OCI-LY7 (cell line): ENCODE data around the gene SPCS2. TPM values are rescaled to one million over a fixed set of nuclear protein-coding genes. Genes with fewer than 3 reads are reported as not detected.
"Not testable (repeated sequence)": the region's sequence is repeated elsewhere in the genome, so short reads cannot be mapped to it uniquely, and the experiment has no call there.

Source experiments
- BruUV-seq: library from RNA; stranded (reverse); fragments of 400-500 nt; replicated peaks from 2 replicates; lab custom pipeline; 2021; lab: Mats Ljungman, UMichigan
- CTCF ChIA-PET: fragments of 300-600 bp; sonication (Branson Sonifier 250); formaldehyde crosslinking; loops from one replicate; lab custom pipeline; 2022; ENCODE audit warnings: antibody characterized with exemption; ENCODE audit not compliant: unreplicated experiment; lab: Charles Lee
- POLR2A ChIA-PET: fragments of 300-600 bp; sonication (Branson Sonifier 250); formaldehyde crosslinking; loops from one replicate; lab custom pipeline; 2022; ENCODE audit warnings: antibody characterized with exemption; lab: Charles Lee
- DNase-seq: peaks from one replicate; pipeline ENCODE4 v3.0.0-alpha.2; 2015; ENCODE audit warnings: low spot score
- H2AFZ ChIP-seq: fragments of 200-600 bp; sonication (generic), shearing (Covaris generic); 2 replicates; pipeline ENCODE4 v1.6.1; 2014; ENCODE audit warnings: mild to moderate bottlenecking, antibody characterized with exemption, low read length, moderate library complexity
- H3K27ac ChIP-seq: fragments of 200-600 bp; sonication (generic); 2 replicates; pipeline ENCODE4 v1.5.1; 2014; ENCODE audit warnings: mixed run types, low read depth, mild to moderate bottlenecking, moderate library complexity, low read length, inconsistent platforms; ENCODE audit not compliant: poor library complexity, severe bottlenecking
- H3K36me3 ChIP-seq: fragments of 200-600 bp; sonication (generic); 2 replicates; pipeline ENCODE4 v1.6.1; 2014; ENCODE audit warnings: mild to moderate bottlenecking, antibody characterized with exemption, low read length, moderate library complexity, mixed read lengths; ENCODE audit not compliant: insufficient read depth
- H3K4me1 ChIP-seq: fragments of 200-600 bp; sonication (generic); 2 replicates; pipeline ENCODE4 v1.5.1; 2014; ENCODE audit warnings: mild to moderate bottlenecking, low read length; ENCODE audit not compliant: insufficient read depth, poor library complexity, severe bottlenecking
- H3K4me2 ChIP-seq: fragments of 200-600 bp; sonication (generic); 2 replicates; pipeline ENCODE4 v1.6.1; 2014; ENCODE audit warnings: mild to moderate bottlenecking, low read length
- H3K4me3 ChIP-seq: fragments of 200-600 bp; sonication (generic); 2 replicates; pipeline ENCODE4 v1.5.1; 2014; ENCODE audit warnings: mild to moderate bottlenecking, low read depth, low read length; ENCODE audit not compliant: poor library complexity, severe bottlenecking
- H3K79me2 ChIP-seq: fragments of 200-600 bp; sonication (generic); 2 replicates; pipeline ENCODE4 v1.6.1; 2016; ENCODE audit warnings: low read depth, mild to moderate bottlenecking, low read length, moderate library complexity, mixed read lengths; ENCODE audit not compliant: insufficient read depth
- H3K9me2 ChIP-seq: fragments of 200-600 bp; sonication (generic); 2 replicates; pipeline ENCODE4 v1.6.1; 2016; ENCODE audit warnings: mild to moderate bottlenecking, low read length, mixed read lengths; ENCODE audit not compliant: insufficient read depth
- H3K9me3 ChIP-seq: fragments of 200-600 bp; sonication (generic); 2 replicates; pipeline ENCODE4 v1.6.1; 2014; ENCODE audit warnings: mild to moderate bottlenecking, mixed run types, low read length, mixed read lengths
- H4K20me1 ChIP-seq: fragments of 200-600 bp; sonication (generic); 2 replicates; pipeline ENCODE4 v1.6.1; 2014; ENCODE audit warnings: mild to moderate bottlenecking, antibody characterized with exemption, low read length, moderate library complexity, mixed read lengths; ENCODE audit not compliant: insufficient read depth
- CTCF ChIP-seq: fragments of 200-600 bp; sonication (generic); conservative IDR thresholded peaks from 2 replicates; pipeline ENCODE4 v1.5.1; 2014; ENCODE audit warnings: mild to moderate bottlenecking, antibody characterized with exemption, low read length, moderate library complexity, mixed read lengths
- EZH2phosphoT487 ChIP-seq: fragments of 200-600 bp; sonication (generic); IDR thresholded peaks from 2 replicates; pipeline ENCODE4 v1.6.1; 2018; ENCODE audit warnings: low read depth, borderline replicate concordance, mild to moderate bottlenecking, mixed run types, antibody characterized with exemption, low read length, moderate library complexity, mixed read lengths
- intact Hi-C: fragments of 100-400 bp; cut with micrococcal nuclease; formaldehyde crosslinking; loops from one replicate; pipeline ENCODE4 v1.10.0; 2022; ENCODE audit not compliant: unreplicated experiment
- total RNA-seq, 2 experiments: library from RNA; depleted of rRNA in 1 of 2; stranded (reverse); fragments of >200 nt in 1 of 2; shearing (Covaris generic) in 1 of 2; gene quantifications; 2 replicates each; pipeline ENCODE4 v1.2.3, GENCODE V29; 2014 to 2022

SPCS2 gene
- total RNA-seq, 2 experiments from 2014 or later, result 39.6 to 212 TPM

DNA sequence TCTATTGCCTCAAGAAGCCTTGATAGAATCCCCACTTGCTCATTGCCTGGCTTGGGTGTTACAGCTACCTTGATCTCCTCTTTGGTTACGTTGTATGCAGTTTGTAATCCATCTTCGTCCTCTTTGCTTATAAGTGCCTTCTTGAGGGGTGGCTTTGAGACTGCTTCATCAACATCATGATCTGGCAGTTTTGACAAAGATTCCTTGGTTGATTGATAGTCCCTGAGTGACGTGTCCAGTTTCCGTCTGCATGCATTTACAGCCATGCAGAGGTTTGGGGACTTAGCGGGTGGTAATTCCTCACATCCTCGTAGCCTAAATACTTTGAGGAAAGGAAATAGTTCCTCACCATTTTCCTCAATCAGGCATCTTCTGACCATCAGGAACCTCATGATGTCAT lies 62.8 kb downstream of the SPCS2 start:
- Histone ChIP-seq H3K9me3 (no peaks in the 10 kb centered on the region), H4K20me1 (no peaks in the 10 kb centered on the region), H3K4me3 (no peak overlapping the region), H2AFZ (no peak overlapping the region), H3K36me3 (peaks cover 92% of the 10 kb centered on the region), H3K9me2 (no peaks in the 10 kb centered on the region), H3K27ac (no peak overlapping the region), H3K4me1 (no peaks in the 10 kb centered on the region), H3K4me2 (no peak overlapping the region), H3K79me2 (no peaks in the 10 kb centered on the region)
- POLR2A ChIA-PET, result interaction anchor here (1.2 kb wide), 1 partner anchor 10 kb away, joined by 3 read pairs; no protein-coding TSS in a partner anchor
- intact Hi-C loops, result no loop called here
- no TSS peak for BruUV-seq
- TF ChIP-seq CTCF (no peak), EZH2phosphoT487 (no peak)
- DNase-seq, result no peak
- CTCF ChIA-PET, result interaction anchor here (1.7 kb wide), 1 partner anchor 11 kb away, joined by 4 read pairs; no protein-coding TSS in a partner anchor

- no peaks in the 10 kb centered on the region for H3K9me2 ChIP-seq
- no peak overlapping the region for H2AFZ ChIP-seq
- H3K9me3 ChIP-seq, result no peaks in the 10 kb centered on the region
- POLR2A ChIA-PET, result no interaction called here
- no TSS peak for BruUV-seq
- no peaks in the 10 kb centered on the region for H3K79me2 ChIP-seq
- H4K20me1 ChIP-seq, result no peaks in the 10 kb centered on the region
- H3K36me3 ChIP-seq, result peaks cover 80% of the 10 kb centered on the region
- CTCF ChIA-PET, result interaction anchor here (1.7 kb wide), 1 partner anchor 10 kb away, joined by 4 read pairs; no protein-coding TSS in a partner anchor
- TF ChIP-seq EZH2phosphoT487 (no peak), CTCF (no peak)
- H3K4me1 ChIP-seq, result no peaks in the 10 kb centered on the region
- intact Hi-C loops, result no loop called here
- no peak for DNase-seq
- H3K4me2 ChIP-seq, result no peak overlapping the region
- H3K27ac ChIP-seq, result no peak overlapping the region
- H3K4me3 ChIP-seq, result no peak overlapping the region
Observed at GRCh38 chr11:75013051-75013450, 64.0 kb downstream of the SPCS2 start.

DNA sequence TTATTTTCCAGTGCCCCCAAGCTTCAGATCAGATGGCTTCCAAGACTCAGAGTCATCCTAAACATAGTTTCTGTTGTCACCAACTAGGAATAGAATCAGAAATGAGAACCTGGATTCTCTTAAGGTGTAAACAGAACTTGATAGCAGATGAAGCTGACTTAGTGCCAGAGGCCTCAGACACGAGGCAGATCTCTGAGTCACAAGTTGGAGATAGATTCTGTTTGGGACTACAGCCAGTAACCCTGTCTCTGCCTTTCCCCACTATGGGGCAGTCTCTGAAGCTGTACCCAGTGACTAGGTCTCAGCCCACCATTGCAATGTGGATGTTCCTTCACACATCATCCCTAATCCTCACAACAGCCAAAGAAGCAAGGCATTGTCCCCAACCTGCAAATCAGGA lies 65.1 kb downstream of the SPCS2 start:
- H3K27ac ChIP-seq, result no peak overlapping the region
- POLR2A ChIA-PET, result no interaction called here
- no peak for DNase-seq
- intact Hi-C loops, result no loop called here
- no peaks in the 10 kb centered on the region for H4K20me1 ChIP-seq
- H3K36me3 ChIP-seq, result peaks cover 70% of the 10 kb centered on the region
- TF ChIP-seq CTCF, result no peak
- TF ChIP-seq EZH2phosphoT487, result no peak
- no peaks in the 10 kb centered on the region for H3K9me2 ChIP-seq
- no peaks in the 10 kb centered on the region for H3K9me3 ChIP-seq
- H2AFZ ChIP-seq, result no peak overlapping the region
- no peak overlapping the region for H3K4me3 ChIP-seq
- H3K4me2 ChIP-seq, result no peak overlapping the region
- CTCF ChIA-PET, result no interaction called here
- no peaks in the 10 kb centered on the region for H3K4me1 ChIP-seq
- H3K79me2 ChIP-seq, result no peaks in the 10 kb centered on the region
- no TSS peak for BruUV-seq

DNA sequence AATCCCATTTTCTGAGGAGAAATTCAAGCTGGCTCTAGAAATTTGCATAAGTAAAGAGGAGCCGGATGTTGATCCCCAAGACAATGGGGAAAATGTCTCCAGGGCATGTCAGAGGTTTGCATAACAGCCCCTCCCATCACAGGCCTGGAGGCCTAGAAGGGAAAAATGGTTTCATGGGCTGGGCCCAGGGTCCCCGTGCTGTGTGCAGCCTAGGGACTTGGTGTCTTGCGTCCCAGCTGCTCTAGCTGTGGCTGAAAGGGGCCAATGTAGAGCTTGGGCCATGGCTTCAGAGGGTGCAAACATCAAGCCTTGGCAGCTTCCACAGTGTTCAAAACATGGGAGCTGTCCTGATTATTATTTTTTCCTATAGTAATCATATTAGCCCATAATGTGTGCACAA lies 70.1 kb downstream of the SPCS2 start:
- intact Hi-C loops, H3K9me3 ChIP-seq, H3K9me2 ChIP-seq, H3K27ac ChIP-seq, H3K79me2 ChIP-seq, H3K4me2 ChIP-seq, H4K20me1 ChIP-seq, H3K4me3 ChIP-seq, H2AFZ ChIP-seq, CTCF ChIA-PET, H3K4me1 ChIP-seq, BruUV-seq, DNase-seq, POLR2A ChIA-PET: not testable (repeated sequence)
- peaks cover 20% of the 10 kb centered on the region for H3K36me3 ChIP-seq
